Breast epithelium (tissue), 4 donors: ENCODE results near the gene HTRA3. TPM values are rescaled to one million over a fixed set of nuclear protein-coding genes. Genes with fewer than 3 reads are reported as not detected.

ENCODE experiments used
- DNase-seq, 2 donors: peaks; one replicate each; pipeline ENCODE4 v3.0.0-alpha.2; 2019; ENCODE audit warnings: low spot score in 2 of 2
- H3K27ac ChIP-seq, 2 donors: fragments of 200-600 bp; sonication (generic) in 1 of 2; one replicate each; pipeline ENCODE4 v1.5.1; 2016 to 2019; ENCODE audit warnings: mild to moderate bottlenecking in 1 of 2
- H3K27me3 ChIP-seq, 2 donors: fragments of 200-600 bp; sonication (generic) in 1 of 2; one replicate each; pipeline versions ENCODE4 v1.5.1 to v1.6.0; 2017 to 2019; ENCODE audit warnings: control low read depth in 1 of 2, mild to moderate bottlenecking in 1 of 2
- H3K36me3 ChIP-seq: fragments of 200-600 bp; one replicate; pipeline ENCODE4 v1.5.1; 2019
- H3K4me1 ChIP-seq, 2 donors: fragments of 200-600 bp; sonication (generic); one replicate each; pipeline ENCODE4 v1.5.1; 2016 to 2019; ENCODE audit warnings: control low read depth in 1 of 2
- H3K4me3 ChIP-seq, 3 donors: fragments of 200-600 bp; sonication (generic); 1 replicate in 2 of 3; 2 replicates in 1 of 3; pipeline ENCODE4 v1.5.1; 2016 to 2019; ENCODE audit warnings: mild to moderate bottlenecking in 3 of 3, moderate library complexity in 2 of 3
- H3K9me3 ChIP-seq, 2 donors: fragments of 200-600 bp; sonication (generic) in 1 of 2; one replicate each; pipeline ENCODE4 v1.5.1; 2016 to 2019; ENCODE audit warnings: control low read depth in 1 of 2
- POLR2A ChIP-seq: fragments of 450-650 bp; IDR thresholded peaks from one replicate; pipeline ENCODE4 v1.6.1; 2016; ENCODE audit warnings: antibody characterized with exemption, mild to moderate bottlenecking, moderate library complexity
- POLR2AphosphoS5 ChIP-seq, 3 donors: sonication (generic); formaldehyde crosslinking; IDR thresholded peaks; one replicate each; pipeline ENCODE4 v1.6.1; 2017; ENCODE audit warnings: antibody characterized with exemption in 3 of 3
- intact Hi-C: fragments of 100-400 bp; cut with DNase I; formaldehyde crosslinking; loops from one replicate; pipeline ENCODE4 v1.15.1; 2023; ENCODE audit warnings: low total_unique reads
- total RNA-seq, 3 donors: library from RNA; depleted of rRNA; stranded (reverse); fragments of >200 nt; gene quantifications; one replicate each; pipeline ENCODE4 v1.1.0, GENCODE V29; 2016
- TF ChIP-seq, protein P1 (sequence below), 3 donors: fragments of 450-650 bp; IDR thresholded peaks; one replicate each; pipeline ENCODE4 v1.5.1; 2016 to 2017; ENCODE audit warnings: antibody characterized with exemption in 3 of 3, mild to moderate bottlenecking in 3 of 3, moderate library complexity in 3 of 3

The HTRA3 gene
- total RNA-seq, 3 donors from 2014 or later = 8.5 to 53.9 (median 19.7) TPM

GRCh38 chr4:8268901-8269534, 536 bp upstream of the HTRA3 start:
- peak overlapping the region; percentile 52 to 70 (median 62) for H3K4me3 ChIP-seq
- DNase-seq = no peak
- TF ChIP-seq POLR2A = no peak
- no peak for TF ChIP-seq POLR2AphosphoS5 (IDR thresholded peaks at IDR 0.05)
- TF ChIP-seq, protein P1, sequence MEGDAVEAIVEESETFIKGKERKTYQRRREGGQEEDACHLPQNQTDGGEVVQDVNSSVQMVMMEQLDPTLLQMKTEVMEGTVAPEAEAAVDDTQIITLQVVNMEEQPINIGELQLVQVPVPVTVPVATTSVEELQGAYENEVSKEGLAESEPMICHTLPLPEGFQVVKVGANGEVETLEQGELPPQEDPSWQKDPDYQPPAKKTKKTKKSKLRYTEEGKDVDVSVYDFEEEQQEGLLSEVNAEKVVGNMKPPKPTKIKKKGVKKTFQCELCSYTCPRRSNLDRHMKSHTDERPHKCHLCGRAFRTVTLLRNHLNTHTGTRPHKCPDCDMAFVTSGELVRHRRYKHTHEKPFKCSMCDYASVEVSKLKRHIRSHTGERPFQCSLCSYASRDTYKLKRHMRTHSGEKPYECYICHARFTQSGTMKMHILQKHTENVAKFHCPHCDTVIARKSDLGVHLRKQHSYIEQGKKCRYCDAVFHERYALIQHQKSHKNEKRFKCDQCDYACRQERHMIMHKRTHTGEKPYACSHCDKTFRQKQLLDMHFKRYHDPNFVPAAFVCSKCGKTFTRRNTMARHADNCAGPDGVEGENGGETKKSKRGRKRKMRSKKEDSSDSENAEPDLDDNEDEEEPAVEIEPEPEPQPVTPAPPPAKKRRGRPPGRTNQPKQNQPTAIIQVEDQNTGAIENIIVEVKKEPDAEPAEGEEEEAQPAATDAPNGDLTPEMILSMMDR (IDR thresholded peaks at IDR 0.05) = no peak
- peak overlapping the region; percentile 48 to 85 for H3K27ac ChIP-seq
- peaks cover 0 to 12% of the 10 kb centered on the region in 2 donors for H3K27me3 ChIP-seq
- H3K4me1 ChIP-seq = no peaks in the 10 kb centered on the region
- H3K36me3 ChIP-seq = no peaks in the 10 kb centered on the region
- intact Hi-C loops = no loop called here
- no peaks in the 10 kb centered on the region for H3K9me3 ChIP-seq

GRCh38 chr4:8270418-8270771, 841 bp downstream of the HTRA3 start:
- Histone ChIP-seq H3K9me3 (no peaks in the 10 kb centered on the region), H3K36me3 (no peaks in the 10 kb centered on the region), H3K4me1 (no peaks in the 10 kb centered on the region), H3K4me3 (peak overlapping the region; percentile 52 to 70 (median 62)), H3K27ac (peak overlapping the region in 1 of 2 donors; percentile 85), H3K27me3 (peaks cover 0 to 12% of the 10 kb centered on the region in 2 donors)
- no peak for TF ChIP-seq POLR2AphosphoS5 (IDR thresholded peaks at IDR 0.05)
- TF ChIP-seq, protein P1 (IDR thresholded peaks at IDR 0.05) = no peak
- TF ChIP-seq POLR2A = no peak
- intact Hi-C loops = no loop called here
- no peak for DNase-seq

- no peak for TF ChIP-seq POLR2AphosphoS5 (IDR thresholded peaks at IDR 0.05)
- TF ChIP-seq, protein P1 (IDR thresholded peaks at IDR 0.05) = no peak
- TF ChIP-seq POLR2A = no peak
- Histone ChIP-seq H3K4me1 (no peaks in the 10 kb centered on the region), H3K9me3 (no peaks in the 10 kb centered on the region), H3K36me3 (no peaks in the 10 kb centered on the region), H3K27ac (peak overlapping the region in 1 of 2 donors; percentile 85), H3K27me3 (peaks cover 0 to 12% of the 10 kb centered on the region in 2 donors), H3K4me3 (peak overlapping the region; percentile 52 to 70 (median 62))
- intact Hi-C loops = no loop called here
- no peak for DNase-seq
Measured at GRCh38 chr4:8270912-8271815, 1.6 kb downstream of the HTRA3 start.

GRCh38 chr4:8271821-8272220, 2.3 kb downstream of the HTRA3 start:
- Histone ChIP-seq H3K27me3 (peaks cover 0 to 12% of the 10 kb centered on the region in 2 donors), H3K4me1 (no peaks in the 10 kb centered on the region), H3K4me3 (peak overlapping the region; percentile 52 to 70 (median 62)), H3K9me3 (no peaks in the 10 kb centered on the region), H3K27ac (peak overlapping the region in 1 of 2 donors; percentile 71), H3K36me3 (no peaks in the 10 kb centered on the region)
- TF ChIP-seq POLR2A = no peak
- TF ChIP-seq POLR2AphosphoS5 (IDR thresholded peaks at IDR 0.05) = no peak
- TF ChIP-seq, protein P1 (IDR thresholded peaks at IDR 0.05) = no peak
- intact Hi-C loops = no loop called here
- DNase-seq = no peak
